Stimulated activated CD4-positive, alpha-beta T cell treated with anti-CD3 and anti-CD28 coated beads, TNF-alpha, amount 100 ng/mL, for 4 hours (primary cell): Measurements from ENCODE around the gene SHC1.
A peak's percentile ranks its signal among the peaks of the same experiment; 100 is the strongest.

Experiments
- DNase-seq, 3 experiments: peaks; one replicate each; pipeline ENCODE4 v3.0.0-alpha.2; 2020; ENCODE audit warnings: low read depth in 3 of 3

The SHC1 gene

DNA sequence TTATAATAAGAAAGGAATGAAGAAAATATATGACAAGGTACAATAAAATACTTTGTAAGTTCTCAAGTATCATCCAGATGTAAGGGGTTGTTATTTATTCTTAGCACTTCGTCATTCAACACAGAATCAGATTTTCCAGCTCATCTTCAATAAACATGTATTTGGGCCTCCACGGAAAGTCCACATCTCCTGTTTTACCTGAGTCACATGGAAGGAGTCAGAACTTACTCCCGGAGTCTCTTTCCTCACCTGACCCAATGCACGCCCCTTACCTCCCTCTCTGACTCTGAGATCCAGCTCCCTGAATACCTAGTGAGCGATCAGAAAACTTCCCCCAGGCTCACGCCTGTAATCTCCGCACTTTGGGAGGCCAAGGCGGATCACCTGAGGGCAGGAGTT, 32.6 kb downstream of the SHC1 start:
- DNase-seq: no peak

GRCh38 chr1:154937085-154937987, 33.2 kb downstream of the SHC1 start:
- peak; percentile 77 to 78 (median 78) for DNase-seq

- DNase-seq: peak; percentile 89 to 93 (median 90)
These were observed 33.9 kb downstream of the SHC1 start, which contains the start of gene PMVK for GRCh38 chr1:154936555-154937084. Gene PMVK (minus strand): TSS chr1:154936719. CDS start chr1:154936685, 34 bp downstream.

DNA sequence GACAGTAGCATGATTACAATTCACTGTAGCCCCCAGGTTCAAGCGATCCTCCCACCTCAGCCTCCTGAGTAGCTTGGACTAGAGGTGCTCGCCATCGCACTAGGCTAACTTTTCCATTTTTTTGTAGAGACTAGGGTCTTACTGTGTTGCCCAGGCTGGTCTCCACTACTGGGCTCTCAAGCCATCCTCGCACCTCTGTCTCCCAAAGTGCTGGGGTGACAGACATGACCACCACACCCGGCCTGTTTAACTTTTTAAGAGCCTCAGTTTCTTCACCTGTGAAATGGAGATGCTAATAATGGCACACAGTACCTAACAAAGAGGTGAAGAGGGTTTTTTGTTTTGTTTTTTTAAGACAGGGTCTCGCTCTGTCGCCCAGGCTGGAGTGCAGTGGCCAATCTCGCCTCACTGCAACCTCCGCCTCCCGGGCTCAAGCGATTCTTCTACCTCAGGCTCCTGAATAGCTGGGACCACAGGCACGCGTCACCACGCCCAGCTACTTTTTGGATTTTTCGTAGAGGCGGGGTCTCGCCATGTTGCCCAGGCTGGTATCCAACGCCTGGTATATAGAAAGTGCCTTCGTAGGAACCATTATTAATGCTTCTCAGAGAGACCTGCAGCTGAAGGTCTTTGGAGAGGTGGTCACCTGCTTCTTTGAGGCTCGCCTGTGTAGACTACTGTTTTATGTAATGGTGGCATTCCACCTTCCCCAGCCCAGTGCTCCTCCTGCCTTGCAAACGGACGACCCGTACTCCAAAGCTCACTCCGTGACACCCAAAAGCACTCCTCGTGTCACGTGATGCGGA, 34.6 kb downstream of the SHC1 start:
- DNase-seq: no peak

- DNase-seq: no peak
These were observed 36.1 kb downstream of the SHC1 start for GRCh38 chr1:154934358-154934948.

DNA sequence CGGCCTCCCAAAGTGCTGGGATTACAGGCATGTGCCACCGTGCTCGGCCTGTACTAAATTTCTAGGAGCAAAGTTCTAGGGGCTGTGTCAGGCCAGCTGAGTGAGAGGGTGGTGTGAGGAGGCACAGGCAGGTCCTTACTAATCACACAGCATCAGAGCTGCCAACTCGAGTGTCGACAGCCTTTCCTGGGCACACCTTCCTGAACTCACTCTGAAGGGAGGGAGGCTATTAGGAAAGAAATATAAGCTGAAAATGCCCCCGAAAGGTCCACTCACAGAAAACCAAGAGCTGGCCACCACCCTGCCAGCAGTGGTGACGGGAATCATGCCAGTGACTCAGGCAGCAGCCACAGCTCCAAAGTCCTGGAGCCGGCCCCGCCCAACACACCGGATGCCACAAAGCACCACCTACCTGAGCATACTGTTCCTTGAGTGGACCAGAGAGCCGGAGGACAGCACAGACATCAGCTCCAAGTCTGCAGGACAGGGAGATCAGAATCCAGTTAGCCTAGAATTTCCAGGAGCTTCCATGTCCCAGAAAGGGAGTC, 38.5 kb downstream of the SHC1 start:
- no peak for DNase-seq

DNA sequence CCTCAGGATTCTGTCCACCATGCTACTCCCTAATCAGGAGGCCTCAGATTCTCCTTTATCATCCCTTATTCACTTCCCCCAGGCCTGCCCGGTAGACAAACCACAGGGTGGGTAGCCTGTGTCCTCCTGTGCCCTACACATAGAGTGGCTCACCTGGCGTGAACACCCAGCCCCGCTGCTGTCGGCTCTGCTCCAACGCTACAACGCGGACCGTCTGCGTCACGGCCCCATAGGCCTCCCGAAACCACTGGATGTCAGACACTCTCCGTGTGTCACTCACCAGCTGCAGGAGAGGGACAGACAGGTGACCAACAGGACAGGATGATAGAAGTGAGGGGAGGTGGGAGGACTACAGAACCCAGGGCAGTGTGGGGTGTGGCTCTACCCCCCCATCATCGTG, 44.3 kb downstream of the SHC1 start:
- DNase-seq: no peak

- no peak for DNase-seq
These were observed 45.0 kb downstream of the SHC1 start for GRCh38 chr1:154925335-154926170.

DNA sequence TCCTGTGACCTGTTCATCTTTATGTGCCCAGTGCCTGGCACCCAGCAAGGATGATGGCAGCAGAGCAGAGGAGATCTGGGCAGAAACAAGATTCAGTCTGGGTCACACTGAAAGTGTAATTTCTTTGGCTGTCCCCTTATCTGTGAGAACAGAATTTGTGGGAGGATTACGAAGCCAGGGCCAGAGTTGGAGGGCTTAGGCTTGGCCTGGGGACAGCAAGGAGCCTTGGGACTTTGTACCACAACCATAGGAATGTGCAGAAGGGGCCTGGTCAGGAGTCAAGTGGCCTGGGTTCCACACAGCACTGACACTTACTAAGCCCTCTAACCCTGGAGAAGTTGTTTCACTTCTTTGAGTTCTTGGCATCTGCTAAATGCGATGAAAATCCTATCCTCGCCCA, 46.9 kb downstream of the SHC1 start:
- DNase-seq: no peak

DNA sequence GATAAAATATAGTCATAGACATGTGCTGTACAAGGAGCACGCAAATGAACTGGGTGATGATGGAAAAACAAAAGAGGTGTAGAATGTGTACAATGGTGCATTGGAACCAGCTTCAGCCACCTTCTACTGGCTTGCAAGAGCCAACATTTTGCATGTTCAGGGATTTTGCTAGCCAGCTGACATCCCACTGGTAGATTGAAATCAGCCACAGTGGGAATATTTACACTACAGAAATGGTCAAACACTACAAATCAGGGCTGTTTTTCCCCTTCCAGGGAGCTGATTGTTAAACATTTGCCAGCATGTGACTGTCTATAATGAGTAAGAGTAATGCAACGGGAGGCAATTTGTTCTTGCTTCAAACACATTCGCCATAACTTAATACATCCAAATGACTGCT, 57.3 kb downstream of the SHC1 start:
- DNase-seq: no peak

DNA sequence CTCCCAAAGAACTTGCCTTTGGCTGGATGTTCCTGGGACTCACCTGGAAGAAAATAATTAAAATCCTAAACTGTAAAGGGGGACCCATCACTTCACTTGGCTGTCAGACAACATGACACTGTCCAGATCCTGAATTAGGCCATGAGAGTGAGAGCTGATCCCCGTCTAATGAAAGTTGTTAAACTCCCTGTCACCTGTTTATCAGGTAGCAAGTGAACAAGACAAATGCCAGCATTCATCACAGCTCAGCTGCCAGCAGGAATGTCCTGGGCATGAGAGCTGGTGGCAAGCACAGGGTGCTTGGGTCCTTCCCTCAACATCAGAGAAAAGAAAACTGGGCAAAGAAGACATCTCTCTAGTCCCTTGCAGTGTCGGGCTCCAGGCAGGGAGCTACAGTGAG, 57.8 kb downstream of the SHC1 start:
- no peak for DNase-seq
